Endothelial cell of umbilical vein (primary cell): ENCODE data around the gene TMEM19.

Source experiments
- FOS ChIP-seq: IDR thresholded peaks from 2 replicates; pipeline ENCODE4 v1.6.1; 2011; ENCODE audit warnings: mild to moderate bottlenecking, low read length, moderate library complexity, borderline replicate concordance; ENCODE audit not compliant: insufficient read depth
- POLR2A ChIP-seq: IDR thresholded peaks from 2 replicates; pipeline ENCODE4 v1.6.1; 2012; ENCODE audit warnings: low read depth, mild to moderate bottlenecking, control low read depth, low read length
- TF ChIP-seq, protein P1 (sequence below), 2 donors: IDR thresholded peaks; 1 replicate in 1 of 2; 2 replicates in 1 of 2; pipeline ENCODE4 v1.5.1; 2011; ENCODE audit warnings: low read length in 2 of 2, mild to moderate bottlenecking in 2 of 2, moderate library complexity in 2 of 2, control low read depth in 1 of 2, inconsistent platforms in 1 of 2, low read depth in 1 of 2; ENCODE audit not compliant: insufficient read depth in 1 of 2; ENCODE audit errors: extremely low read depth in 1 of 2

DNA sequence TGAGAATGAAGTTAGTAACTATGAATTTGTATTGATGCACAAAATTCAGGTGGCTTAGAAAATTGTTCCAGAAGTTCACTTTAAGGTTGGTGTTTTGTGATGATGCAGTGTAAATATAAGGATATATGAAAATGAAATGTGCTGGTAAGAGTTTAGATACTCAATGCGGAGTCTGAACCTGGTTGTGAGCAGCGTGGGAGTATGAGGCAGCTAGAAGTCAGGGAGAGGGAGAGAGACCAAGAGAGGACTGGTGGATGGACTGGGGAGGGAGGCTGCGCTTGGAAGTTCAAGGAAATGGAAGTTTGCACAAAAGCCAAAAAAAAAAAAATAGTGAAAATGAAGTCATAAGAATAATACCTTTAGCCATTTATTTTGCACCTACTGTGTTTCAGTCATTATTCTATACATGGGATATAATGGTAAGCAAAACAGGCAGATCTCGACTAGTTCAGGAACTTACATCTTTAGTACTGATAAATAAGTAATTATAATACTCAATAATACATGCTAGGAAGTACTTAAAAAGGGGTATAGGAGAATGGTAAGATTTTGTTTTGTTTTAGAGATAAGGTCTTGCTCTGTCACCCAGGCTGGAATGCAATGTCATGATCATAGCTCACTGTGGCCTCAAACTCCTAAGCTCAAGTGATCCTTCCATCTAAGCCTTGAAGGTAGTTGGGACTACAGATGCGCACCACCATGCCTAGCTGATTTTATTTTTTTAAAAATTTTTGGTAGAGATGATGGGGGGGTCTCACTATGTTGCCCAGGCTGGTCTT, 58.8 kb downstream of the TMEM19 start:
- TF ChIP-seq POLR2A (no peak), FOS (no peak)
- TF ChIP-seq, protein P1, sequence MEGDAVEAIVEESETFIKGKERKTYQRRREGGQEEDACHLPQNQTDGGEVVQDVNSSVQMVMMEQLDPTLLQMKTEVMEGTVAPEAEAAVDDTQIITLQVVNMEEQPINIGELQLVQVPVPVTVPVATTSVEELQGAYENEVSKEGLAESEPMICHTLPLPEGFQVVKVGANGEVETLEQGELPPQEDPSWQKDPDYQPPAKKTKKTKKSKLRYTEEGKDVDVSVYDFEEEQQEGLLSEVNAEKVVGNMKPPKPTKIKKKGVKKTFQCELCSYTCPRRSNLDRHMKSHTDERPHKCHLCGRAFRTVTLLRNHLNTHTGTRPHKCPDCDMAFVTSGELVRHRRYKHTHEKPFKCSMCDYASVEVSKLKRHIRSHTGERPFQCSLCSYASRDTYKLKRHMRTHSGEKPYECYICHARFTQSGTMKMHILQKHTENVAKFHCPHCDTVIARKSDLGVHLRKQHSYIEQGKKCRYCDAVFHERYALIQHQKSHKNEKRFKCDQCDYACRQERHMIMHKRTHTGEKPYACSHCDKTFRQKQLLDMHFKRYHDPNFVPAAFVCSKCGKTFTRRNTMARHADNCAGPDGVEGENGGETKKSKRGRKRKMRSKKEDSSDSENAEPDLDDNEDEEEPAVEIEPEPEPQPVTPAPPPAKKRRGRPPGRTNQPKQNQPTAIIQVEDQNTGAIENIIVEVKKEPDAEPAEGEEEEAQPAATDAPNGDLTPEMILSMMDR (IDR thresholded peaks at IDR 0.05; ENCODE audit: extremely low read depth in 1 of 2, insufficient read depth in 1 of 2, low read depth in 1 of 2, low read length in 2 of 2): no peak
